Measurements from ENCODE around the gene SIRT6.

GRCh38 chr19:4224470-4224869, 42.1 kb upstream of the SIRT6 start:
- TF ChIP-seq POLR2A (IDR thresholded peaks at IDR 0.05) (no peak), POLR2AphosphoS5 (IDR thresholded peaks at IDR 0.05) (no peak)
- TF ChIP-seq, protein P1, sequence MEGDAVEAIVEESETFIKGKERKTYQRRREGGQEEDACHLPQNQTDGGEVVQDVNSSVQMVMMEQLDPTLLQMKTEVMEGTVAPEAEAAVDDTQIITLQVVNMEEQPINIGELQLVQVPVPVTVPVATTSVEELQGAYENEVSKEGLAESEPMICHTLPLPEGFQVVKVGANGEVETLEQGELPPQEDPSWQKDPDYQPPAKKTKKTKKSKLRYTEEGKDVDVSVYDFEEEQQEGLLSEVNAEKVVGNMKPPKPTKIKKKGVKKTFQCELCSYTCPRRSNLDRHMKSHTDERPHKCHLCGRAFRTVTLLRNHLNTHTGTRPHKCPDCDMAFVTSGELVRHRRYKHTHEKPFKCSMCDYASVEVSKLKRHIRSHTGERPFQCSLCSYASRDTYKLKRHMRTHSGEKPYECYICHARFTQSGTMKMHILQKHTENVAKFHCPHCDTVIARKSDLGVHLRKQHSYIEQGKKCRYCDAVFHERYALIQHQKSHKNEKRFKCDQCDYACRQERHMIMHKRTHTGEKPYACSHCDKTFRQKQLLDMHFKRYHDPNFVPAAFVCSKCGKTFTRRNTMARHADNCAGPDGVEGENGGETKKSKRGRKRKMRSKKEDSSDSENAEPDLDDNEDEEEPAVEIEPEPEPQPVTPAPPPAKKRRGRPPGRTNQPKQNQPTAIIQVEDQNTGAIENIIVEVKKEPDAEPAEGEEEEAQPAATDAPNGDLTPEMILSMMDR (IDR thresholded peaks at IDR 0.05): no peak
